Caco-2 (cell line): ENCODE data around the gene FAF2. TPM values are rescaled to one million over a fixed set of nuclear protein-coding genes. Genes with fewer than 3 reads are reported as not detected.

Experiments
- BruUV-seq: library from RNA; stranded (reverse); fragments of 400-500 nt; replicated peaks from 2 replicates; lab custom pipeline; 2021; lab: Mats Ljungman, UMichigan
- CTCF ChIA-PET: fragments of 300-600 bp; sonication (Branson Sonifier 250); formaldehyde crosslinking; loops from one replicate; lab custom pipeline; 2022; ENCODE audit warnings: antibody characterized with exemption; lab: Charles Lee
- POLR2A ChIA-PET: fragments of 300-600 bp; sonication (Branson Sonifier 250); formaldehyde crosslinking; loops from one replicate; lab custom pipeline; 2022; ENCODE audit warnings: antibody characterized with exemption; lab: Charles Lee
- DNase-seq, 2 experiments: peaks; one replicate each; pipeline versions ENCODE4 v3.0.0 to v3.0.0-alpha.2; 2020 to 2022
- H3K27me3 ChIP-seq: replicated peaks from 2 replicates; pipeline ENCODE4 v1.6.0; 2011; ENCODE audit warnings: low read length; ENCODE audit not compliant: control insufficient read depth, insufficient read depth
- H3K36me3 ChIP-seq: 2 replicates; pipeline ENCODE4 v1.5.1; 2011; ENCODE audit warnings: low read length; ENCODE audit not compliant: control insufficient read depth, insufficient read depth
- H3K4me1 ChIP-seq: fragments of 250-450 bp; sonication (Bioruptor Pico); 2 replicates; pipeline ENCODE4 v1.5.1; 2020; ENCODE audit warnings: mild to moderate bottlenecking
- H3K4me3 ChIP-seq: 2 replicates; pipeline ENCODE4 v1.5.1; 2011; ENCODE audit warnings: low read depth, mild to moderate bottlenecking, control low read depth, low read length
- H3K9me3 ChIP-seq: fragments of 250-450 bp; sonication (Bioruptor Pico); 2 replicates; pipeline ENCODE4 v1.5.1; 2020; ENCODE audit warnings: mild to moderate bottlenecking, moderate library complexity
- H3K27ac Mint-ChIP-seq: one replicate; pipeline ENCODE4 v1.8.0; 2022; ENCODE audit warnings: mixed read lengths; ENCODE audit not compliant: unreplicated experiment
- H3K27me3 Mint-ChIP-seq: one replicate; pipeline ENCODE4 v1.8.0; 2022; ENCODE audit warnings: mixed read lengths; ENCODE audit not compliant: insufficient read depth, unreplicated experiment
- H3K36me3 Mint-ChIP-seq: one replicate; pipeline ENCODE4 v1.8.0; 2022; ENCODE audit warnings: mild to moderate bottlenecking, mixed read lengths; ENCODE audit not compliant: insufficient read depth, unreplicated experiment
- H3K4me1 Mint-ChIP-seq: one replicate; pipeline ENCODE4 v1.8.0; 2022; ENCODE audit warnings: low read depth, mixed read lengths; ENCODE audit not compliant: unreplicated experiment
- H3K4me3 Mint-ChIP-seq: one replicate; pipeline ENCODE4 v1.8.0; 2022; ENCODE audit warnings: mild to moderate bottlenecking, moderate library complexity, mixed read lengths; ENCODE audit not compliant: unreplicated experiment
- H3K9me3 Mint-ChIP-seq: one replicate; pipeline ENCODE4 v1.8.0; 2022; ENCODE audit warnings: mixed read lengths; ENCODE audit not compliant: unreplicated experiment
- CTCF ChIP-seq, 2 experiments: fragments of 200-600 bp in 1 of 2; IDR thresholded peaks; 1 replicate in 1 of 2; 2 replicates in 1 of 2; pipeline versions ENCODE4 v1.5.1 to v1.8.0; 2011 to 2022; ENCODE audit warnings: antibody characterized with exemption in 1 of 2, control low read depth in 1 of 2, inconsistent platforms in 1 of 2, low read depth in 1 of 2, low read length in 1 of 2, mild to moderate bottlenecking in 1 of 2, moderate library complexity in 1 of 2; ENCODE audit not compliant: insufficient read depth in 1 of 2, severe bottlenecking in 1 of 2, unreplicated experiment in 1 of 2
- intact Hi-C: fragments of 100-400 bp; cut with micrococcal nuclease; formaldehyde crosslinking; loops from one replicate; pipeline ENCODE4 v1.10.0; 2022; ENCODE audit not compliant: unreplicated experiment
- total RNA-seq: library from RNA; stranded (reverse); gene quantifications from 2 replicates; pipeline ENCODE4 v1.2.3, GENCODE V29; 2022

FAF2 gene
- total RNA-seq, 1 experiment from 2014 or later, result 55.5 TPM

DNA sequence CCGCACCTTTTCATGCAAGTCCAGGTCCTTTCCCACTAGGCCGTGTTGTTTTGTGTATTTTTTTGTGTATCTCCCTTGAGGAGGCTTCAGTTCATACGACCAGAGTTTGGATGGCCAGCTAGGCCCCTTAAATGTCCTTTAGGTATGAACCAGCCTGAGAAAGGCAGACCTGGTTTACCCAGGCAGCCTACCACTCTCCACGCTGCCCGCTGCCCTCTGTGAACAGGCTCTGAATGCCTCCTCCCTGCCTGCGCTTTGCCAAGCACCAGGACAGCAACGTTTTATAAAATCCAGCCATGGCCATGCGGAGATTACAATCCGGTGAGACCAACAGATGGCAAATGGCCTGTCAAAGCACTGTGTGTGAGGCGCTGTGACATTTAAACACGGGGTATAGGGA is 31.2 kb upstream of the FAF2 start:
- CTCF ChIA-PET, result interaction anchor here (0.9 to 1.8 kb wide), 7 partner anchors 31 to 687 kb away, joined by 3 to 20 read pairs (median 5); partner anchors contain the start of genes FAF2 and TSPAN17
- Mint-ChIP-seq H3K27me3 (no peaks in the 10 kb centered on the region), H3K9me3 (peaks cover 18% of the 10 kb centered on the region), H3K27ac (peak overlapping the region; percentile 30), H3K4me3 (peak overlapping the region; percentile 77), H3K36me3 (peaks cover 15% of the 10 kb centered on the region), H3K4me1 (peaks cover 14% of the 10 kb centered on the region)
- DNase-seq, result no peak
- intact Hi-C loops, result loop anchor here (1.0 to 10.0 kb wide), 4 partner anchors 31 to 162 kb away; partner anchors contain the start of gene FAF2
- Histone ChIP-seq H3K36me3 (no peaks in the 10 kb centered on the region), H3K9me3 (no peaks in the 10 kb centered on the region), H3K4me3 (peak overlapping the region; percentile 32), H3K27me3 (no peaks in the 10 kb centered on the region), H3K4me1 (peaks cover 23% of the 10 kb centered on the region)
- POLR2A ChIA-PET, result interaction anchor here (1.0 to 3.7 kb wide), 3 partner anchors 31 to 156 kb away, joined by 3 to 23 read pairs (median 22); partner anchors contain the start of genes FAF2 and RNF44
- no peak for TF ChIP-seq CTCF (IDR thresholded peaks at IDR 0.05; ENCODE audit: insufficient read depth in 1 of 2, low read depth in 1 of 2, low read length in 1 of 2, severe bottlenecking in 1 of 2, unreplicated experiment in 1 of 2)
- BruUV-seq, result no TSS peak

DNA sequence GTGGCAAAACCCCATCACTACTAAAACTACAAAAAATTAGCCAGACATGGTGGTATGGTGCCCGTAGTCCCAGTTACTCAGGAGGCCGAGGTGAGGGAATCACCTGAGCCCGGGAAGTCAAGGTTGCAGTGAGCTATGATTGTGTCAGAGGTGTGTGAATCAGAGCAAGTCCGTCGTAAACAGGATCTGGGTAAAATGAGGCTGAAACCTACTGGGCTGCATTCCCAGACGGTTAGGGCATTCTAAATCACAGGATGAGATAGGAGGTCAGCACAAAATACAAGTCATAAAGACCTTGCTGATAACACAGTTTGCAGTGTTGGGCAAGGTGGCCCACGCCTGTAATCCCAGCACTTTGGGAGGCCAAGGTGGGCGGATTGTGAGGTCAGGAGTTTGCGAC is 29.9 kb upstream of the FAF2 start:
- POLR2A ChIA-PET, result interaction anchor here (3.7 kb wide), 1 partner anchor 30 kb away, joined by 23 read pairs; the partner anchor contains the start of gene FAF2

GRCh38 chr5:176420086-176420485 is 28.1 kb upstream of the FAF2 start:
- Histone ChIP-seq H3K36me3 (no peaks in the 10 kb centered on the region), H3K9me3 (no peaks in the 10 kb centered on the region), H3K4me3 (no peak overlapping the region), H3K4me1 (peaks cover 31% of the 10 kb centered on the region), H3K27me3 (no peaks in the 10 kb centered on the region)
- POLR2A ChIA-PET, result no interaction called here
- intact Hi-C loops, result no loop called here
- H3K4me3 Mint-ChIP-seq, result no peak overlapping the region
- peaks cover 14% of the 10 kb centered on the region for H3K4me1 Mint-ChIP-seq
- H3K27me3 Mint-ChIP-seq, result no peaks in the 10 kb centered on the region
- no peak for DNase-seq
- H3K36me3 Mint-ChIP-seq, result peaks cover 15% of the 10 kb centered on the region
- no TSS peak for BruUV-seq
- peaks cover 18% of the 10 kb centered on the region for H3K9me3 Mint-ChIP-seq
- no peak overlapping the region for H3K27ac Mint-ChIP-seq
- CTCF ChIA-PET, result no interaction called here
- no peak for TF ChIP-seq CTCF (IDR thresholded peaks at IDR 0.05; ENCODE audit: insufficient read depth in 1 of 2, low read depth in 1 of 2, low read length in 1 of 2, severe bottlenecking in 1 of 2, unreplicated experiment in 1 of 2)

More for the DNA sequence above, 29.9 kb upstream of the FAF2 start:
- Mint-ChIP-seq H3K4me1 (peaks cover 14% of the 10 kb centered on the region), H3K36me3 (peaks cover 15% of the 10 kb centered on the region), H3K27me3 (no peaks in the 10 kb centered on the region), H3K27ac (peak overlapping the region; percentile 32), H3K9me3 (peaks cover 18% of the 10 kb centered on the region), H3K4me3 (peak overlapping the region; percentile 12)
- no peaks in the 10 kb centered on the region for H3K9me3 ChIP-seq
- peaks cover 23% of the 10 kb centered on the region for H3K4me1 ChIP-seq
- H3K27me3 ChIP-seq, result no peaks in the 10 kb centered on the region
- intact Hi-C loops, result loop anchor here (10.0 kb wide), 1 partner anchor 67 kb away; no protein-coding TSS in a partner anchor
- no peaks in the 10 kb centered on the region for H3K36me3 ChIP-seq
- CTCF ChIA-PET, result interaction anchor here (1.2 to 1.5 kb wide), 2 partner anchors 30 to 119 kb away, joined by 3 to 14 read pairs; partner anchors contain the start of genes FAF2 and RNF44
- DNase-seq, result peak; percentile 79 to 85
- no peak overlapping the region for H3K4me3 ChIP-seq
- TF ChIP-seq CTCF (IDR thresholded peaks at IDR 0.05; ENCODE audit: insufficient read depth in 1 of 2, low read depth in 1 of 2, low read length in 1 of 2, severe bottlenecking in 1 of 2, unreplicated experiment in 1 of 2), result no peak
- no TSS peak for BruUV-seq
